HG02840 (cell line): ENCODE results near the gene STARD8.
"Not testable (repeated sequence)": the region's sequence is repeated elsewhere in the genome, so short reads cannot be mapped to it uniquely, and the experiment has no call there.

Source experiments
- ATAC-seq: cut with Tn5 transposase; IDR thresholded peaks from one replicate; pipeline ENCODE4 v1.9.1; 2021; ENCODE audit warnings: mild to moderate bottlenecking, moderate library complexity, moderate number of reproducible peaks; ENCODE audit not compliant: unreplicated experiment, low FRiP score

Gene STARD8, protein sequence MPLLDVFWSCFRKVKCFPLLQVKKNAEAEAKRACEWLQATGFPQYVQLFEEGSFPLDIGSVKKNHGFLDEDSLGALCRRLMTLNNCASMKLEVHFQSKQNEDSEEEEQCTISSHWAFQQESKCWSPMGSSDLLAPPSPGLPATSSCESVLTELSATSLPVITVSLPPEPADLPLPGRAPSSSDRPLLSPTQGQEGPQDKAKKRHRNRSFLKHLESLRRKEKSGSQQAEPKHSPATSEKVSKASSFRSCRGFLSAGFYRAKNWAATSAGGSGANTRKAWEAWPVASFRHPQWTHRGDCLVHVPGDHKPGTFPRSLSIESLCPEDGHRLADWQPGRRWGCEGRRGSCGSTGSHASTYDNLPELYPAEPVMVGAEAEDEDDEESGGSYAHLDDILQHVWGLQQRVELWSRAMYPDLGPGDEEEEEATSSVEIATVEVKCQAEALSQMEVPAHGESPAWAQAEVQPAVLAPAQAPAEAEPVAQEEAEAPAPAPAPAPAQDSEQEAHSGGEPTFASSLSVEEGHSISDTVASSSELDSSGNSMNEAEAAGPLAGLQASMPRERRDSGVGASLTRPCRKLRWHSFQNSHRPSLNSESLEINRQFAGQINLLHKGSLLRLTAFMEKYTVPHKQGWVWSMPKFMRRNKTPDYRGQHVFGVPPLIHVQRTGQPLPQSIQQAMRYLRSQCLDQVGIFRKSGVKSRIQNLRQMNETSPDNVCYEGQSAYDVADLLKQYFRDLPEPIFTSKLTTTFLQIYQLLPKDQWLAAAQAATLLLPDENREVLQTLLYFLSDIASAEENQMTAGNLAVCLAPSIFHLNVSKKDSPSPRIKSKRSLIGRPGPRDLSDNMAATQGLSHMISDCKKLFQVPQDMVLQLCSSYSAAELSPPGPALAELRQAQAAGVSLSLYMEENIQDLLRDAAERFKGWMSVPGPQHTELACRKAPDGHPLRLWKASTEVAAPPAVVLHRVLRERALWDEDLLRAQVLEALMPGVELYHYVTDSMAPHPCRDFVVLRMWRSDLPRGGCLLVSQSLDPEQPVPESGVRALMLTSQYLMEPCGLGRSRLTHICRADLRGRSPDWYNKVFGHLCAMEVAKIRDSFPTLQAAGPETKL

DNA sequence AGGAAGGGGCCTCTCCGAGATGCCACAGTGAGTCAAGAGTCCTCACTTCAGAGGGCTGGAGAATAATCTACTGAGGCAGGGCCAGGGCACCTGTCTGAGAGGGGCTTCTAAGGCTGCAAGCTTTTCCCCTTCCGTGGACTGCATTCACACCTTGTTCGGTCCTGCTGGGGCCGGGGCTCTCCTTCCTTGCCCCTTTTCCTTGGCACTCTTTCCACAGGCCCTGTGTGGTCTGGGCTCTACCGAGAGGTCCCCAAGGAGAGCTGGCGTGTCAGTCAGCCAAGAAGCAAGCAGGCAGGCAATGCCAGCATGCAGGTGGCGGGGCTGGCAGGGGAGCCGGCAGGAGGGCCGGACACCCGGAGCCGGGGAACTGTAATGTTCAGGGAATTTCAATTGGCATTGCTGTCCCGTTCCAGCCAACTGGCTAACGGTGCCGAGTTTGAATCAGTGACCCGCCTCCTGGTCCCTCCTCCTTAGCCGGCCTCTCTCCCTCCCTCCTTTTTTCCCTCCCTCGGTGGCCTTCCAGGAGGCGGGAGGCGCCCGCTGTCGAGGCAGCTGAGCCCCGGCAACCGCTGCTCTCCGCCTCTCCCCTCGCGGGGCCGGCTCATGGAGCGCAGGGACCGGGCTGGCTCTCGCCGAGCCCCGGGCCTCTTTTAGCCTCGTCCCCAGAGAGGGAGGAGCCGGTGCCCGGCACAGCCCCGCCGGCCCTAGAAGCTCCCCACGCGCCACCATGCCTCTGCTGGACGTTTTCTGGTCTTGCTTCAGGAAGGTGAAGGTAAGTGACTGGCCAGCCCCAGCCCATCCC, at the start of gene STARD8:
TSS of gene STARD8 (plus strand) at position 511 of the 802 bp plus-strand sequence. CDS start at position 728, 217 bp downstream.
- no peak for ATAC-seq

- no peak for ATAC-seq
These were observed 48.6 kb upstream of the STARD8 start for GRCh38 chrX:68598841-68599240.

- ATAC-seq = no peak
These were observed 48.0 kb upstream of the STARD8 start for GRCh38 chrX:68599256-68600152.

GRCh38 chrX:68604216-68604615, 43.2 kb upstream of the STARD8 start:
- ATAC-seq = not testable (repeated sequence)

GRCh38 chrX:68614733-68615132, 32.7 kb upstream of the STARD8 start:
- not testable (repeated sequence) for ATAC-seq

GRCh38 chrX:68627986-68628385, 19.5 kb upstream of the STARD8 start:
- ATAC-seq = no peak

DNA sequence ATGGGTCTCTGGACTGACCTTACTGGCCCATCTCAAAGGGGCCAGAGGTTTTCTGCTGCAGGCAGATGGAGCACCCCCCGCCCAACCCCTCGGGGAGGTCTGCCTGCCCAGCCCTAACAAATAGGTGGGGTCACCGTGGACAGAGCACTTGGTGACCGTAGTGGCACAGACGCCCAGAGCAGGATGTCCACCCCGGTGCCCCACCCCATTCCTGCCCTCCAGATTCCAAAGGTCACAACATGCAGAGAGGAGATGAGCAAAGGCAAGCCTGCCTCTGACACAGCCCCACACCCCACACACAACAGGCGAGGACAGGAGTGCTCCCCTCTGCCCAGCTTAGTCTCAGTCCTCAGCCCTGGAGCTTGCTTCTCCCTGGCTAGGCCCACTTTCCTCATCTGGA, 17.5 kb upstream of the STARD8 start:
- not testable (repeated sequence) for ATAC-seq

- no peak for ATAC-seq
These were observed 16.1 kb upstream of the STARD8 start for GRCh38 chrX:68631336-68631735.

- ATAC-seq = no peak
These were observed 15.0 kb upstream of the STARD8 start for GRCh38 chrX:68632491-68632890.

GRCh38 chrX:68633981-68634380, 13.5 kb upstream of the STARD8 start:
- ATAC-seq = no peak

DNA sequence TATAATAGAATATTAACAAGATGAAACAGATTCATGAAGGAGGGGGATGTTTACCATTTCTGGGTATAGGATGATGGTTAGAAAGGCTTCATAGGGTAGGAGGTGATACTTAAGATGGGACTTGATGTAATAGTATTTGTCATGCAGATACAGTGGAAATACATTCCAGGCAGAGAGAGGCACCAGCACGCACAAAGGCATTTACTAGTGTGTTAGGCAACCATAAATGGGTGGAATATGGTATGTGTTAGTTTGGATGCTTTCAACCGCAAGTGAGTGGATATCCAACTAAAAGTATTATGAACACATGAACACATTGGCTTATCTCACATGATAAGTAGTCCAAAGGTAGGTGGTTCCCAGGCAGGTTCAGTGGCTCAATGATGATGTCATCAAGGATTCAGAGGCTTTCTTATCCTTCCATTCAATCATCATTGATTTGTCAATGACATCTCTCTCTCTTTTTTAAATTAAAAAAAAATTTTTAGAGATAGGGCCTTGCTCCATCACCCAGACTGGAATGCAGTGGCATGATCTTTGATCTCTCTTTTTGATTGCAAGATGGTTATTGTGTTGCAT, 12.7 kb upstream of the STARD8 start:
- ATAC-seq = no peak

DNA sequence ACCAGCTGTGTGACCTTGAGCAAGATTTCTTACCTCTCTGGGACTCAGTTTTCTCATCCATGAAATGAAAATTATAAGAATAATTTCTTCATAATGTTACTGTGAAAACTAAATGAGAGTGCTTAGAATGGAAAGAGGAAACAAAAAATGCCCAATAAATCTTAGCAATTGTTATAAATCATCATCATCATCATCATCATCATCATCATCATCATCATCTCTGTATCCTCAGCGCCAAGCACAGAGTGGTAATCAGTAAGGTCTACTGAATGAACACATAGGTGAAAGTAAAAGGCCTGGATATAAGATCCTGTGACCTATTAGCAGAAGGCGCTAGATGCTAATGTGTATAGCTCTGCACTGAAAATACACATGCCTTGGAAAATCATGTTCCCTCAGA, 6.8 kb upstream of the STARD8 start:
- ATAC-seq = no peak

DNA sequence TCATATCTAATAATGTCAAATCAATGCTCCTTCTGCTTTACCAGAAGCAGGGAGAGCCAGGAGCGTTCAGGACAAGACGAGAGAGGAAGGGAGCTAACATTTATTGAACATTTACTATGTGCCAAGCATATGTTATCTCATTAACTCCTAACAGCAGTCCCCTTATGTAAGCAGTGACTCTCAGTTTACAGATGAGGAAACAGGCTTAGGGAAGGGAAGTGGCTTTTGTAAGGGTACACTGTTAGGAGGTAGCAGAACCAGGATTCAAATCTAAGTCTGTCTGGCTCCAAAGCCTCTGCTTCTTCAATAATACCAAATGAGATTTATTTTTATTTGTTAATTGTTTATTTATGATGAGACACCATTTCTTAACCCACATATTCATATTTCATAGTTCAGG, 2.6 kb upstream of the STARD8 start:
- ATAC-seq = no peak

GRCh38 chrX:68646421-68646820, 1.0 kb upstream of the STARD8 start:
- ATAC-seq = no peak

GRCh38 chrX:68648960-68649359, 1.5 kb downstream of the STARD8 start:
- no peak for ATAC-seq

GRCh38 chrX:68650491-68650890, 3.0 kb downstream of the STARD8 start:
- ATAC-seq = no peak

GRCh38 chrX:68651110-68651509, 3.6 kb downstream of the STARD8 start:
- ATAC-seq = no peak

DNA sequence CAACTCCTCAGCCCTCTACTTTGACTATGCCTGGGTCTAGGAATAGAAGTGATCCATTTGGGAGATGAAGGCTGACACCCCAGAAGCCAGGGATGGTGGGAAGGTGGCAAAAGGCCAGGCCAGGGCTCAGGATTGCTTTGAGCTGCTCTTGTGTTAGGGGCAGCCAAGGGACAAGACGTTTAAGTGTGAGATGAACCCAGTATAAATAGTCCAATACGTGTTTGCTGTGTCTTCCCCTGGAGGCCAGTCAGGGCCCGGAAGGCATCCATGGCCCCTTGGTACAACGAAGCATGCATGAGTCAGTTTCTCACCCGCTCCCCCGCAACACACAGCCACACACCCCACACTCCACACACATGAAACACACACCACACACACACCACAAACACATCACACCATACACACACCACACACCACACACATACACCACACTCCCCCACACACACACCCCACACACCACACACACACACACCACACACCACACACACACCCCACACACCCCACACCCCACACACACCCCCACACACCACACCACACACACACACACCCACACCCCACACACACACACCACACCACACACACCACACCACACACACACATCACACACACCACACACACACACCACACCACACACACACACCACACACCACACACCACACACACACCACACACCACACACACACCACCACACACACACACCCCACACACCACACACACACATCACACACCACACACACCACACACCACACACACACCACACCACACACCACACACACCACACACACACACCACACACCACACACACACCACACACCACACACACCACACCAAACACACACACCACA, 5.1 kb downstream of the STARD8 start:
- no peak for ATAC-seq
